Astrocyte (in vitro differentiated cells and primary cell): ENCODE results near the gene RBM20. TPM values are rescaled to one million over a fixed set of nuclear protein-coding genes. Genes with fewer than 3 reads are reported as not detected.

Source experiments
- DNase-seq: peaks from one replicate; pipeline ENCODE4 v3.0.0-alpha.2; 2010; ENCODE audit warnings: low read depth
- FAIRE-seq: peaks from 2 replicates; lab custom pipeline; 2011; peaks lifted over from hg19 to GRCh38; lab: Jason Lieb, UNC
- H2AFZ ChIP-seq: 2 replicates; pipeline ENCODE4 v1.6.0; 2012; ENCODE audit warnings: low read depth, low read length, inconsistent platforms
- H3K27ac ChIP-seq: 2 replicates; pipeline ENCODE4 v1.5.1; 2011; ENCODE audit warnings: low read depth, low read length, inconsistent platforms
- H3K27me3 ChIP-seq: 2 replicates; pipeline ENCODE4 v1.6.0; 2011; ENCODE audit warnings: low read length, inconsistent platforms; ENCODE audit not compliant: insufficient read depth
- H3K36me3 ChIP-seq: 2 replicates; pipeline ENCODE4 v1.5.1; 2011; ENCODE audit warnings: low read length, inconsistent platforms; ENCODE audit not compliant: insufficient read depth
- H3K4me1 ChIP-seq: 2 replicates; pipeline ENCODE4 v1.5.1; 2011; ENCODE audit warnings: low read length, inconsistent platforms; ENCODE audit not compliant: insufficient read depth
- H3K4me2 ChIP-seq: 2 replicates; pipeline ENCODE4 v1.6.0; 2012; ENCODE audit warnings: low read length, inconsistent platforms
- H3K4me3 ChIP-seq: 2 replicates; pipeline ENCODE4 v1.5.1; 2011; ENCODE audit warnings: low read depth, mild to moderate bottlenecking, low read length, inconsistent platforms; ENCODE audit not compliant: insufficient read depth
- H3K79me2 ChIP-seq: 2 replicates; pipeline ENCODE4 v1.6.0; 2012; ENCODE audit warnings: mild to moderate bottlenecking, low read length, inconsistent platforms; ENCODE audit not compliant: insufficient read depth
- H3K9ac ChIP-seq: 2 replicates; pipeline ENCODE4 v1.6.0; 2012; ENCODE audit warnings: mild to moderate bottlenecking, low read length, inconsistent platforms
- H3K9me3 ChIP-seq: 2 replicates; pipeline ENCODE4 v1.5.1; 2012; ENCODE audit warnings: low read depth, mild to moderate bottlenecking, low read length, inconsistent platforms; ENCODE audit not compliant: insufficient read depth
- H4K20me1 ChIP-seq: 2 replicates; pipeline ENCODE4 v1.6.0; 2012; ENCODE audit warnings: low read length, inconsistent platforms; ENCODE audit not compliant: insufficient read depth
- H3K27ac Mint-ChIP-seq: one replicate; pipeline ENCODE4 v1.8.0; 2021; ENCODE audit warnings: mild to moderate bottlenecking, mixed read lengths; ENCODE audit not compliant: unreplicated experiment
- H3K27me3 Mint-ChIP-seq: one replicate; pipeline ENCODE4 v1.8.0; 2021; ENCODE audit warnings: low read depth, mixed read lengths; ENCODE audit not compliant: unreplicated experiment
- H3K36me3 Mint-ChIP-seq: one replicate; pipeline ENCODE4 v1.8.0; 2021; ENCODE audit warnings: low read depth, mixed read lengths; ENCODE audit not compliant: unreplicated experiment
- H3K4me1 Mint-ChIP-seq: one replicate; pipeline ENCODE4 v1.8.0; 2021; ENCODE audit warnings: low read depth, mixed read lengths; ENCODE audit not compliant: unreplicated experiment
- H3K4me3 Mint-ChIP-seq: one replicate; pipeline ENCODE4 v1.8.0; 2021; ENCODE audit warnings: mild to moderate bottlenecking, moderate library complexity, mixed read lengths; ENCODE audit not compliant: unreplicated experiment
- H3K9me3 Mint-ChIP-seq: one replicate; pipeline ENCODE4 v1.8.0; 2021; ENCODE audit warnings: mild to moderate bottlenecking, mixed read lengths; ENCODE audit not compliant: unreplicated experiment
- CTCF ChIP-seq: IDR thresholded peaks from 2 replicates; pipeline ENCODE4 v1.5.1; 2011; ENCODE audit warnings: low read depth, mild to moderate bottlenecking, inconsistent platforms, low read length, moderate library complexity; ENCODE audit not compliant: insufficient read depth
- EZH2 ChIP-seq: IDR thresholded peaks from 2 replicates; pipeline ENCODE4 v1.6.1; 2012; ENCODE audit warnings: mild to moderate bottlenecking, low read length, inconsistent platforms; ENCODE audit not compliant: insufficient read depth
- total RNA-seq: library from RNA; stranded (reverse); gene quantifications from 2 replicates; pipeline ENCODE4 v1.2.1, GENCODE V29; 2021

The RBM20 gene
- total RNA-seq, 1 donor from 2014 or later = 1.5 TPM

- no peak overlapping the region for H2AFZ ChIP-seq
- H3K27me3 ChIP-seq = no peaks in the 10 kb centered on the region
- H4K20me1 ChIP-seq = no peaks in the 10 kb centered on the region
- Mint-ChIP-seq H3K4me3 (no peak overlapping the region), H3K27ac (no peak overlapping the region), H3K36me3 (no peaks in the 10 kb centered on the region), H3K9me3 (no peaks in the 10 kb centered on the region), H3K27me3 (peaks cover 3% of the 10 kb centered on the region), H3K4me1 (peaks cover 10% of the 10 kb centered on the region)
- peaks cover 5% of the 10 kb centered on the region for H3K4me1 ChIP-seq
- no peaks in the 10 kb centered on the region for H3K36me3 ChIP-seq
- H3K9ac ChIP-seq = no peak overlapping the region
- TF ChIP-seq EZH2 = no peak
- no peak for TF ChIP-seq CTCF
- no peak overlapping the region for H3K27ac ChIP-seq
- no peaks in the 10 kb centered on the region for H3K9me3 ChIP-seq
- no peak for FAIRE-seq
- H3K4me2 ChIP-seq = no peak overlapping the region
- H3K4me3 ChIP-seq = no peak overlapping the region
- no peaks in the 10 kb centered on the region for H3K79me2 ChIP-seq
- no peak for DNase-seq
Measured at GRCh38 chr10:110649347-110650264, 5.5 kb downstream of the RBM20 start.

- DNase-seq (no peak), FAIRE-seq (no peak)
- H3K9me3 ChIP-seq = no peaks in the 10 kb centered on the region
- peaks cover 5% of the 10 kb centered on the region for H3K4me1 ChIP-seq
- no peaks in the 10 kb centered on the region for H4K20me1 ChIP-seq
- peaks cover 10% of the 10 kb centered on the region for H3K4me1 Mint-ChIP-seq
- TF ChIP-seq EZH2 (no peak), CTCF (no peak)
- no peaks in the 10 kb centered on the region for H3K79me2 ChIP-seq
- no peak overlapping the region for H3K27ac ChIP-seq
- no peaks in the 10 kb centered on the region for H3K27me3 ChIP-seq
- H3K36me3 Mint-ChIP-seq = no peaks in the 10 kb centered on the region
- no peak overlapping the region for H3K4me3 Mint-ChIP-seq
- H3K4me2 ChIP-seq = no peak overlapping the region
- no peaks in the 10 kb centered on the region for H3K9me3 Mint-ChIP-seq
- H3K27me3 Mint-ChIP-seq = no peaks in the 10 kb centered on the region
- H3K36me3 ChIP-seq = no peaks in the 10 kb centered on the region
- no peak overlapping the region for H3K4me3 ChIP-seq
- H3K9ac ChIP-seq = no peak overlapping the region
- no peak overlapping the region for H2AFZ ChIP-seq
- H3K27ac Mint-ChIP-seq = no peak overlapping the region
Measured at GRCh38 chr10:110650265-110650668, 6.1 kb downstream of the RBM20 start.
